ENCODE results near the gene CEND1. TPM values are rescaled to one million over a fixed set of nuclear protein-coding genes. Genes with fewer than 3 reads are reported as not detected.
A peak's percentile ranks its signal among the peaks of the same experiment; 100 is the strongest.

The CEND1 gene
- total RNA-seq, 1 experiment from 2014 or later, result 0.81 TPM

DNA sequence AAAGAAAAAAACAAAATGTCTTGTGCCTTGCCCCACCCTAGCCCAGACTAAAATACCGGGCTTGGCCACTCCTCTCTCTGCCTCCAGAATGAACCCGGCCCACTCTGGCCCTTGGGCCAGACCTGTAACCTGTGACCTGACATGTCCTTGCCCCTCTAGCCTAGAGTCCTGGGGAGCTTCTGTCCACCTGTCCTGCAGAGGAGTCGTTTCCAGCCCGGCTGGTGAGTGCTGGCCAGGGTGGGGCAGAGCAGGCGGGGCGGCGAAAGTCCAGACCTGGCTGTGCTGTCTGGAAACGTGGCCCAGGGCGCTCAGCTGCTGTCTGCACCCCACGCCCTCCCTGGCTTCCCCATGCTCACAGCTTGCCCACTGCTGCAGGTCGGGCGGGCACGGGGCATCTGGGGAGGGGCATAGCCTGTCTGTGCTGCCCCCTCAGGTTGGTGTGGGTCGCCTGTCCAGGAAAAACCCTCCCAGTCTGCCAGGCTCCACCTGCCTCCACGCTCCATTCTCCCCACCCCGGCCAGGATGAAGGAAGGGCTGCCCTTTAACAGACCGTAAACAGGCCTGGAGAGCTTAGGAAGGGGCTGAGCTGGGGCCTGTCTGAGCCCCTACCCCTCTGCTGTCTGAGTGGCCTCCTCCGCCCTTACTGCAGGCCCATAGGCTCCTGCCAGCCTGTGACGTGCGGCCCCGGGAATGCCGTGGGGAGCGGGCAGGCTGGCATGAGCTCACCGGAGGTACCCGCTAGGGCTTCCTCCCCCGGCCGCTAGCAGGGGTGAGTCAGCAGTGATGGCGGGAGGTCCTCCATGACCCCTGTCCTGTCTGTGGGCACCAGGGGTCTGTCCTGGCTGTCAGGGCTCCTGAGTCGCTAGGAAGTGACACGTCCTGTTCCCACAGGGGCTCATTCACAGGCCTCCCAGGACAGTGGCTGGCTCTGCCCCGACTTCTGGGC lies 44.8 kb upstream of the CEND1 start:
- H3K4me3 Mint-ChIP-seq, result peak overlapping the region; percentile 65 to 79; a peak in 4 of 5 replicates
- Histone ChIP-seq H3K18ac (ENCODE audit: insufficient read length, low read depth, low read length) (no peak overlapping the region), H4K91ac (ENCODE audit: insufficient read length, low read depth, low read length) (no peak overlapping the region), H2BK15ac (ENCODE audit: low read depth, low read length) (no peak overlapping the region), H3K4ac (ENCODE audit: low read depth, low read length) (no peak overlapping the region), H3K4me2 (ENCODE audit: insufficient read depth, insufficient read length, low read length) (no peak overlapping the region), H3K9ac (ENCODE audit: extremely low read depth, insufficient read length, low read length) (no peak overlapping the region), H3K27ac (ENCODE audit: insufficient read length, low read depth, low read length) (no peak overlapping the region), H3T11ph (ENCODE audit: low read length) (no peak overlapping the region), H3K23ac (ENCODE audit: insufficient read length, low read depth, low read length) (no peak overlapping the region), H3K79me2 (ENCODE audit: insufficient read depth, low read length) (no peaks in the 10 kb centered on the region), H2BK12ac (ENCODE audit: insufficient read length, low read depth, low read length) (no peak overlapping the region), H2AK5ac (ENCODE audit: insufficient read length, low read length) (no peak overlapping the region), H3K79me1 (ENCODE audit: insufficient read depth, low read depth, low read length, poor library complexity, severe bottlenecking) (no peaks in the 10 kb centered on the region), H3K4me1 (ENCODE audit: insufficient read depth, low read length) (no peaks in the 10 kb centered on the region; the same call in 1 of the 2 replicates), H2AFZ (ENCODE audit: low read length) (no peak overlapping the region), H3K56ac (ENCODE audit: insufficient read length, low read depth, low read length) (no peak overlapping the region), H3K27me3 (ENCODE audit: insufficient read depth, low read length) (peaks cover 9% of the 10 kb centered on the region; the same call in 1 of the 2 replicates), H4K20me1 (ENCODE audit: control insufficient read depth, insufficient read depth, insufficient read length) (no peaks in the 10 kb centered on the region), H2BK5ac (ENCODE audit: insufficient read length, low read length) (no peak overlapping the region), H3K9me3 (ENCODE audit: control insufficient read depth, low read depth, low read length) (no peaks in the 10 kb centered on the region), H3K14ac (ENCODE audit: insufficient read depth, low read length) (no peak overlapping the region; the same call in 1 of the 2 replicates), H2BK120ac (ENCODE audit: low read depth, low read length, poor library complexity, severe bottlenecking) (no peak overlapping the region), H3K23me2 (ENCODE audit: insufficient read length, low read depth, low read length, poor library complexity, severe bottlenecking) (peaks cover 18% of the 10 kb centered on the region), H4K5ac (ENCODE audit: insufficient read length, low read depth, low read length) (no peak overlapping the region), H2BK20ac (ENCODE audit: low read depth, low read length, poor library complexity, severe bottlenecking) (no peak overlapping the region), H4K8ac (replicated peaks; ENCODE audit: insufficient read length, low read depth, low read length) (no peak overlapping the region)
- peaks cover 15 to 32% of the 10 kb centered on the region in 2 experiments for H3K4me1 Mint-ChIP-seq
- no CpG with 5 or more reads among the region's 31 CpGs for WGBS (ENCODE audit: extremely low coverage, insufficient read length, low lambda C conversion rate)
- DNase-seq, result peak; percentile 61
- peaks cover 18% of the 10 kb centered on the region for H3K27me3 Mint-ChIP-seq (ENCODE audit: low read depth)
- no peak for TF ChIP-seq CTCF (conservative IDR thresholded peaks at IDR 0.05)
- H3K36me3 Mint-ChIP-seq (ENCODE audit: insufficient read depth in 1 of 3, low read depth in 3 of 3), result peaks cover 10 to 38% (median 28%) of the 10 kb centered on the region in 3 experiments; a peak in 6 of 7 replicates
- H3K9me3 Mint-ChIP-seq, result no peaks in the 10 kb centered on the region
- H3K27ac Mint-ChIP-seq, result no peak overlapping the region

All from H9 (cell line).